Heart right ventricle (tissue), 16 donors: Measurements from ENCODE around the gene TLR8. TPM values are rescaled to one million over a fixed set of nuclear protein-coding genes. Genes with fewer than 3 reads are reported as not detected.

Experiments used
- ATAC-seq, 8 donors: fragments of 200-7000 bp; cut with Tn5 transposase; one replicate each; pipeline ENCODE4 v1.9.1; 2020; ENCODE audit warnings: mild to moderate bottlenecking in 8 of 8, moderate library complexity in 8 of 8, moderate number of reproducible peaks in 1 of 8
- DNase-seq, 2 donors: peaks; one replicate each; pipeline ENCODE4 v3.0.0-alpha.2; 2020
- H3K27ac ChIP-seq, 10 donors: fragments of 200-600 bp; sonication (generic) in 2 of 10; one replicate each; pipeline versions ENCODE4 v1.5.0 to v1.8.0; 2020 to 2022; ENCODE audit warnings: mild to moderate bottlenecking in 3 of 10
- H3K27me3 ChIP-seq, 7 donors: fragments of 200-600 bp; one replicate each; pipeline ENCODE4 v1.8.0; 2021 to 2022; ENCODE audit warnings: mild to moderate bottlenecking in 2 of 7
- H3K36me3 ChIP-seq, 9 donors: fragments of 200-600 bp; sonication (generic) in 1 of 9; one replicate each; pipeline versions ENCODE4 v1.5.0 to v1.8.0; 2020 to 2022; ENCODE audit warnings: mild to moderate bottlenecking in 2 of 9
- H3K4me1 ChIP-seq, 9 donors: fragments of 200-600 bp; sonication (generic) in 1 of 9; one replicate each; pipeline versions ENCODE4 v1.5.0 to v1.8.0; 2020 to 2022; ENCODE audit warnings: mild to moderate bottlenecking in 4 of 9
- H3K4me3 ChIP-seq, 10 donors: fragments of 200-600 bp; sonication (generic) in 2 of 10; one replicate each; pipeline versions ENCODE4 v1.5.0 to v1.8.0; 2020 to 2022; ENCODE audit warnings: mild to moderate bottlenecking in 7 of 10, moderate library complexity in 2 of 10
- H3K9me3 ChIP-seq, 11 donors: fragments of 200-600 bp in 10 of 11; sonication (generic) in 2 of 11; one replicate each; pipeline versions ENCODE4 v1.5.0 to v1.8.0; 2013 to 2022; ENCODE audit warnings: mild to moderate bottlenecking in 2 of 11, control low read depth in 1 of 11, moderate library complexity in 1 of 11
- CTCF ChIP-seq, 9 donors: fragments of 200-600 bp; sonication (generic) in 2 of 9; IDR thresholded peaks; one replicate each; pipeline versions ENCODE4 v1.5.0 to v1.8.0; 2021 to 2022; ENCODE audit warnings: antibody characterized with exemption in 9 of 9, mild to moderate bottlenecking in 5 of 9, moderate library complexity in 1 of 9
- WGBS, 2 donors: extraction: QIAGEN DNeasy Blood & Tissue Kit; methylation state at CpG; one replicate each; pipeline ENCODE4 v1.1.7; 2013; ENCODE audit warnings: inconsistent platforms in 1 of 2; 5-methylcytosine and 5-hydroxymethylcytosine counted together
- intact Hi-C, 10 donors: fragments of 100-400 bp; cut with DNase I; formaldehyde crosslinking; loops; one replicate each; pipeline versions ENCODE4 v1.11.1 to v1.14.2; 2022
- polyA plus RNA-seq, 2 donors: library from polyadenylated mRNA; stranded (reverse); fragments of 200-250 nt; gene quantifications; one replicate each; pipeline ENCODE4 v1.2.3, GENCODE V29; 2013
- total RNA-seq, 10 donors: library from RNA; stranded (reverse); fragmentation: NEBNext Ultra II Directional in 3 of 10; extraction: Animal tissue kit (Norgen Biotek cat#: 25700) in 3 of 10; gene quantifications; one replicate each; pipeline versions ENCODE4 v1.2.1 to v1.2.4, GENCODE V29; 2021 to 2023
- donor health status: Arrhythmogenic right ventricular cardiomyopathy.
- donor health status: ischemic (EF 13 %, LVEDD 7.1; RV severe dilation, severe dysfunction).
- donor health status: healthy with polysubstance abuse.
- donor health status: DM: no; HTN: yes; CAD: no.
- donor health status: DM: no; HTN: no; CAD: no.
- donor health status: ischemic (EF 25% LVEDD 6.9; RV normal size, moderate dysfunction).
- donor health status: ischemic (EF 25% LVEDD 5.7; RV mildly dilated, moderate dysfunction).
- donor health status: healthy.
- donor health status: DM: yes; HTN: yes; CAD: no.
- donor health status: Ischemic cardiomyopathy.
- donor health status: ischemic (EF 35%, LVEDD 5.7; RV mildly dilated, moderate dysfunction).
- donor health status: nonischemic (EF 11% LVEDD 7.7; RV severe dilation, severe dysfunction).
- donor health status: DM: yes; HTN: yes; CAD: no.
- donor health status: PGD.
- donor health status: ischemic (EF 29% LVEDD 5.4; RV normal size, mild dysfunction).
- donor health status: nonischemic (EF 23%, LVEDD 6.1; RV moderate dilation, normal function).

Gene TLR8
- total and polyA plus RNA-seq, 12 donors = 0.07 to 6.9 (median 0.50) TPM

- 83 to 94% methylated on average over 2 of the region's 2 CpGs for WGBS, 2 donors
- intact Hi-C loops = no loop called here
- Histone ChIP-seq H3K27ac (peak overlapping the region in 1 of 10 donors; percentile 23), H3K4me3 (peak overlapping the region in 1 of 10 donors; percentile 0), H3K9me3 (no peaks in the 10 kb centered on the region), H3K4me1 (no peaks in the 10 kb centered on the region), H3K27me3 (peaks cover 0 to 87% (median 0%) of the 10 kb centered on the region in 7 donors), H3K36me3 (no peaks in the 10 kb centered on the region)
- TF ChIP-seq CTCF (IDR thresholded peaks at IDR 0.05) = no peak
- DNase-seq (no peak), ATAC-seq (no peak)
These were observed 4.7 kb downstream of the TLR8 start for GRCh38 chrX:12911122-12911470.

GRCh38 chrX:12912791-12913482, 6.5 kb downstream of the TLR8 start:
- DNase-seq (no peak), ATAC-seq (no peak)
- 76 to 78% methylated on average over 5 of the region's 5 CpGs for WGBS, 2 donors
- Histone ChIP-seq H3K4me3 (no peak overlapping the region), H3K27ac (no peak overlapping the region), H3K9me3 (no peaks in the 10 kb centered on the region), H3K4me1 (no peaks in the 10 kb centered on the region), H3K27me3 (peaks cover 0 to 88% (median 0%) of the 10 kb centered on the region in 7 donors), H3K36me3 (no peaks in the 10 kb centered on the region)
- intact Hi-C loops = no loop called here
- TF ChIP-seq CTCF (IDR thresholded peaks at IDR 0.05) = no peak

GRCh38 chrX:12917753-12918152, 11.3 kb downstream of the TLR8 start:
- DNase-seq (no peak), ATAC-seq (no peak)
- no peaks in the 10 kb centered on the region for H3K36me3 ChIP-seq
- peaks cover 0 to 78% (median 0%) of the 10 kb centered on the region in 7 donors for H3K27me3 ChIP-seq
- no peaks in the 10 kb centered on the region for H3K4me1 ChIP-seq
- no peak for TF ChIP-seq CTCF (IDR thresholded peaks at IDR 0.05)
- WGBS, 2 donors = 82 to 91% methylated on average over 2 of the region's 2 CpGs
- intact Hi-C loops = no loop called here
- H3K9me3 ChIP-seq = no peaks in the 10 kb centered on the region
- no peak overlapping the region for H3K27ac ChIP-seq
- H3K4me3 ChIP-seq = no peak overlapping the region

- Histone ChIP-seq H3K27me3 (peaks cover 0 to 82% (median 0%) of the 10 kb centered on the region in 7 donors), H3K36me3 (no peaks in the 10 kb centered on the region), H3K4me3 (no peak overlapping the region), H3K4me1 (no peaks in the 10 kb centered on the region), H3K27ac (no peak overlapping the region), H3K9me3 (no peaks in the 10 kb centered on the region)
- ATAC-seq = no peak
- intact Hi-C loops = no loop called here
- TF ChIP-seq CTCF (IDR thresholded peaks at IDR 0.05) = no peak
- DNase-seq = no peak
- 84 to 87% methylated on average over 10 of the region's 10 CpGs for WGBS, 2 donors
These were observed 12.6 kb downstream of the TLR8 start for GRCh38 chrX:12919051-12919450.
